Measurements from ENCODE around the gene NEIL3. TPM values are rescaled to one million over a fixed set of nuclear protein-coding genes. Genes with fewer than 3 reads are reported as not detected.

NEIL3 gene
- polyA plus RNA-seq, 1 donor (not counting 4 experiments of a cell fraction or from before 2014, with no cell fraction given) = 7.6 TPM

- no peak for DNase-seq (ENCODE audit: low read depth, low spot score)
- no peak for TF ChIP-seq EZH2 (IDR thresholded peaks at IDR 0.05; ENCODE audit: low read length)
- TF ChIP-seq CTCF (optimal IDR thresholded peaks at IDR 0.05 in 1 of 3, IDR thresholded peaks at IDR 0.05 in 1 of 3, conservative IDR thresholded peaks at IDR 0.05 in 1 of 3; ENCODE audit: extremely low read depth in 1 of 3, insufficient read depth in 2 of 3, low read length in 3 of 3) = no peak
- H2AFZ ChIP-seq (ENCODE audit: control insufficient read depth, low read length) = no peak overlapping the region
Observed at GRCh38 chr4:177356206-177356605, 46.5 kb downstream of the NEIL3 start.

DNA sequence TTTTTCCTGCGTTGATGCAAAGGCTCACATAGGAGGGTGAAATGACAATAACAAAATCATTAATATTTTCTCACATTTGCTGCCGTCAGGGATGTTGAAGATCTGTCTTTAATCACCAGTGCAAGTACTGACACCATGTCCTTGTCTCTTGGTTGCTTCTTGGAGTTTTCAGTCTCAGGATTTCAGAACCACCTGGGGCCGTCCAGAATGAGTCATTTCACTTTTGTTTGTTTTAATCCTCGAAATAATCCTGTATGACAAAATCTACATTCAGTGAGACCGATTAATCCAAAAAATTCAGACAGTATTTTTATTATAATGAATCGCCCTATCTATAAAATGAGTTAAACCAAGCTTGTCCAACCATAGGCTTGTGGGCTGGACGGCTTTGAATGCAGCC is 47.2 kb downstream of the NEIL3 start:
- TF ChIP-seq CTCF (optimal IDR thresholded peaks at IDR 0.05 in 1 of 3, IDR thresholded peaks at IDR 0.05 in 1 of 3, conservative IDR thresholded peaks at IDR 0.05 in 1 of 3; ENCODE audit: extremely low read depth in 1 of 3, insufficient read depth in 2 of 3, low read length in 3 of 3) (no peak), EZH2 (IDR thresholded peaks at IDR 0.05; ENCODE audit: low read length) (no peak)
- dilution Hi-C loops (cut with MboI; ENCODE audit: extremely low pct_ligation_motif_present, low sequenced_read_pairs) = no loop called here
- Histone ChIP-seq H3K27ac (ENCODE audit: control insufficient read depth, insufficient read depth, low read length) (no peak overlapping the region), H3K9me1 (ENCODE audit: control insufficient read depth, extremely low read depth, insufficient read depth, low read length) (no peaks in the 10 kb centered on the region), H3K9me3 (ENCODE audit: control insufficient read depth, low read depth, low read length) (no peaks in the 10 kb centered on the region), H3K27me3 (ENCODE audit: control insufficient read depth, extremely low read depth, insufficient read depth, low read length) (no peaks in the 10 kb centered on the region), H4K20me1 (ENCODE audit: control insufficient read depth, extremely low read depth, insufficient read depth, low read length) (no peaks in the 10 kb centered on the region), H3K4me2 (ENCODE audit: control insufficient read depth, extremely low read depth, insufficient read depth, low read depth, low read length) (no peak overlapping the region), H3K36me3 (ENCODE audit: control insufficient read depth in 2 of 2, extremely low read depth in 1 of 2, insufficient read depth in 2 of 2, low read length in 2 of 2) (peaks cover 0 to 3% of the 10 kb centered on the region in 2 experiments), H3K9ac (ENCODE audit: control insufficient read depth, extremely low read depth, insufficient read depth, low read length) (no peak overlapping the region), H2AFZ (ENCODE audit: control insufficient read depth, low read length) (no peak overlapping the region), H3K79me2 (ENCODE audit: control insufficient read depth, insufficient read depth, low read length) (no peaks in the 10 kb centered on the region), H3K4me3 (ENCODE audit: control insufficient read depth in 2 of 3, extremely low read depth in 1 of 3, insufficient read depth in 2 of 3, low read depth in 1 of 3, low read length in 3 of 3) (no peak overlapping the region), H3K4me1 (ENCODE audit: control insufficient read depth, extremely low read depth, insufficient read depth, low read length) (peaks cover 4% of the 10 kb centered on the region)
- FAIRE-seq = no peak
- DNase-seq (ENCODE audit: low read depth, low spot score) = no peak

More at GRCh38 chr4:177356206-177356605, 46.5 kb downstream of the NEIL3 start:
- Histone ChIP-seq H3K4me2 (ENCODE audit: control insufficient read depth, extremely low read depth, insufficient read depth, low read depth, low read length) (no peak overlapping the region), H3K79me2 (ENCODE audit: control insufficient read depth, insufficient read depth, low read length) (no peaks in the 10 kb centered on the region), H3K9me3 (ENCODE audit: control insufficient read depth, low read depth, low read length) (no peaks in the 10 kb centered on the region), H3K36me3 (ENCODE audit: control insufficient read depth in 2 of 2, extremely low read depth in 1 of 2, insufficient read depth in 2 of 2, low read length in 2 of 2) (peaks cover 0 to 3% of the 10 kb centered on the region in 2 experiments), H3K27ac (ENCODE audit: control insufficient read depth, insufficient read depth, low read length) (peak overlapping the region; percentile 13), H3K4me1 (ENCODE audit: control insufficient read depth, extremely low read depth, insufficient read depth, low read length) (peaks cover 4% of the 10 kb centered on the region), H3K27me3 (ENCODE audit: control insufficient read depth, extremely low read depth, insufficient read depth, low read length) (no peaks in the 10 kb centered on the region), H3K9me1 (ENCODE audit: control insufficient read depth, extremely low read depth, insufficient read depth, low read length) (no peaks in the 10 kb centered on the region), H3K9ac (ENCODE audit: control insufficient read depth, extremely low read depth, insufficient read depth, low read length) (no peak overlapping the region), H3K4me3 (ENCODE audit: control insufficient read depth in 2 of 3, extremely low read depth in 1 of 3, insufficient read depth in 2 of 3, low read depth in 1 of 3, low read length in 3 of 3) (no peak overlapping the region), H4K20me1 (ENCODE audit: control insufficient read depth, extremely low read depth, insufficient read depth, low read length) (no peaks in the 10 kb centered on the region)
- dilution Hi-C loops (cut with MboI; ENCODE audit: extremely low pct_ligation_motif_present, low sequenced_read_pairs) = no loop called here
- no peak for FAIRE-seq

Measured in keratinocyte (primary cell).